SKM-1 (cell line): Measurements from ENCODE around the gene RRP8.

ENCODE experiments used
- DNase-seq: peaks from one replicate; lab custom pipeline; 2025; ENCODE audit not compliant: unreplicated experiment; lab: John Stamatoyannopoulos, UW

The RRP8 gene

DNA sequence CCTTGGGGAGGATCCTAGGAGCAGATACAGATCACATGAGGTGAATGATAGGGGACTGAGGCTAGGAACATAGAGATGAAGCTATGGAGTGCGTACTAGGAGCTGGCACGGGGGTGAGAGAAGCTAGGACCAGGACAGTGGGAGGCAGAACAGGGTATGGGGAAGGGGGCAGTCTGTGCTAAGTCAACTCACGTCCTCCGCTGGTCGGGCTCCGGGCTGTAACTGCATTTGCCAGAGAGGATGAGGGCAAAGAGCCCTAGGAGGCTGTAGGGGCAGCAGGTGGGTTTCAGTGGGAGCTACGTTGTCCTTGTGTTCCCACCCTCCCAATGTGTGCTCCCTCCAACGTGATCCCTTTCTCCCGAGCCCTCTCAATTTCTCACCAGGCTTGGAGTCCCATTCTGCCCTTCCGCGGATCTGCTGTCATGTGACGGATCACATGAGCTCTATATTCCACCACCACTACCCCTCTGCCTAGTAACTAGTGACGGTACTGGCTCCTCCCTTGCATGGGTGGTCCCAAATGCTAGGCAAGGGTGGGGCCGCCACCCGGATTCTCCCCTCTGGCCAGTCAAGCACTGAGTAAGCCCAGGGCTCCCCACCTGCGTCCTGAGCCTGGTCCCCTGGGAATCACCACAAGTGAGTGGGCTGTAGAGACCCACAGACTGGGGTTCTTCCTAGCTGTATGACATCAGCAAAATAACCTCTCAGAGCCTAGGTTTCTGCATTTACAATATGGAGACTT, 15.8 kb upstream of the RRP8 start, which contains the start of gene TPP1:
Gene TPP1 (minus strand): TSS at position 419 of the 742 bp plus-strand sequence. CDS start 22 bp downstream, at position 397.
- peak; percentile 85 for DNase-seq

- DNase-seq: no peak
These were observed 14.9 kb upstream of the RRP8 start for GRCh38 chr11:6618117-6619003.

GRCh38 chr11:6617315-6617781, 13.9 kb upstream of the RRP8 start:
- DNase-seq: no peak

- DNase-seq: no peak
These were observed 13.3 kb upstream of the RRP8 start for GRCh38 chr11:6616596-6617250.

DNA sequence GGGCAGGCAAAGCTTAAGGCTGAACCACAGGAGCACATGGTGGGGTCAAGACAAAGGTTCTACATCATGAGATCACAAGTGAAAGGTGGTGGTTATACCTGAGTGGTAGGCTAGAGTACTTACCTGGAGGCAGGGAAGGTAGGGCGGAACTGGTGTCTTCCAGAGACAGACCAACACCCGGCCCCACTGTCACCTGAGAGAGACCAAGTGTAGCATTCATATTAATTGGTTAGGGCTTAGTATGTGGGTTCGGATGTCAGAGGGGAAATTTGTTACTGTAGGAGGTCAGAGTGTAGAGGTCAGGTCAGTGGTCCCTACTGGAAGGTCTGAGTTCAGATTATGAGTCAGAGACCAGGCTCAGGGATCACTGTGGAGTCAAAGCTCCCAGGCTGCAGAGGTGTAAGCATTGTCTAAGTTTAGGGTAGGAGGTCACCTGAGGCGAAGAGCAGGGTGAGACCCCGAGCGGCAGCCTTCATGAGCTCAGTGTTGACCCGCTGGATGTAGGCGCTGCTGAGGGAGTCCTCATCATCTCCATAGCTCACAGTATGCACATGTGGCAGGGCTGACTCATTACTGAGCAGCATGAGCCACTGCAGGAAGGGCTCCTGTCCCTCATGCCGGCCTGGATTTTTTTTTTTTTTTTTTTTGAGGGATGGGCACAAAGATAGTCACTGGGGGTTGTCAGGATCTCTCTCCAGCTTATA, 12.6 kb upstream of the RRP8 start:
- DNase-seq: no peak

- no peak for DNase-seq
These were observed 11.6 kb upstream of the RRP8 start for GRCh38 chr11:6615046-6615445.

GRCh38 chr11:6614446-6614845, 11.0 kb upstream of the RRP8 start:
- no peak for DNase-seq

DNA sequence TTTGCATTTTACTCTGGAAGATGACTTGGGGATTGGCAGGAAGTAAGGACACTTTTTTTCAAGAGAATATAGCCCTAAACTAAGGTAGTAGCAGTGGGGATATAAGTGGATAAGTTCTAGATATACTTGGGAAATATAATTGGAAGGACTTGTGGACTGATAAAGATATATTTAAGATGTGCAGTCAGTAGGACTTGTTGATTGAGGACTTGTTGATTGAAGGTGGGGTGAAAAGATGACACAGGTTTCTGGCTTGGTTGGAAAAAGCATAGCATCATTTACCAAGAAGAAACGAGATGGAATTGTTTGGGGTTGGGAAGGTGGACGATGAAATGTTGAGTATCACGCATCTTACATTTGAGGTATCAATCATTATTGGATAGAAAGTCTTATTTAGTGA, 10.1 kb upstream of the RRP8 start:
- DNase-seq: no peak

DNA sequence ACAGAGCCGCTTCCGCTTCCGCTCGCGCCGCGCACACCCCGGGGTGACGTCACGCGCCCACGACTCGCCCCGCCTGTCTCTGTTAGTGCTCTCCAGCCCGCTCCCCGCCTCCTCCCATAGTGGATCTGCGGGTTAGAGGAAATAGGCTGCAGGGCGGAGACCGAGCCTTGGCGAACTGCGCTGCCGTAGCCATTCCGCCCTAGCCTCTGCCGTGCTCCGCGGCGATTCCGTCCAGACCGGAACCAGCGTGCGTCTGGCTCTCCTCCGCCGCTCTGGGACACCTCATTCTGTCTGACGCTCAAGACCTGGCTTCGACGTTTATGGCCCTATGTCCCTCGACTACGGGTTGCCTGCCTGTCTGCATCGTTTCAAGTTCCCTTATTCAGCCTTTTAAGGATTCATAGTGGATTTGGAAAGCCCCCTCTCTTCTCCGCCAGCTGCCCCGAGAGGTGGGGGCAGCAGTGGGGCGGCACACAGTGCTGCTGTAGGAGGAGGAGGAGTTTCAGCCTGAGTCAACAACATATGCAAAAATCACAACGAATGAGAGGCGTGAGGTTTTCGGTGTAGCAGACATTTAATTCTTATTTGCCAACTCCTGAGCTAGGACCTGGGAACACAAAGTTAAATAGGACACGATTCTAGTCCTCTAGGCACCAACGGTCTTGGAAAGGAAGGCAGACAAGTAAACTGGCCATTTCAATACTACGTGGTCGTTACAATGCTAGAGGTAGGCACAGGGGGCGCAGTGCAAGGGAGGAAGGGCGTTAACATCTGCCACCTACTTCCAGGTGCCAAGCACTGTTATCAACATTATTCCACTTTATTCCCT, 9.0 kb upstream of the RRP8 start, which contains the start of gene TAF10:
Gene TAF10 (minus strand): TSS at position 4 of the 829 bp plus-strand sequence. CDS start 27 bp downstream, outside the sequence.
- peak; percentile 87 for DNase-seq

- DNase-seq: no peak
These were observed 8.5 kb upstream of the RRP8 start for GRCh38 chr11:6611963-6612212.

DNA sequence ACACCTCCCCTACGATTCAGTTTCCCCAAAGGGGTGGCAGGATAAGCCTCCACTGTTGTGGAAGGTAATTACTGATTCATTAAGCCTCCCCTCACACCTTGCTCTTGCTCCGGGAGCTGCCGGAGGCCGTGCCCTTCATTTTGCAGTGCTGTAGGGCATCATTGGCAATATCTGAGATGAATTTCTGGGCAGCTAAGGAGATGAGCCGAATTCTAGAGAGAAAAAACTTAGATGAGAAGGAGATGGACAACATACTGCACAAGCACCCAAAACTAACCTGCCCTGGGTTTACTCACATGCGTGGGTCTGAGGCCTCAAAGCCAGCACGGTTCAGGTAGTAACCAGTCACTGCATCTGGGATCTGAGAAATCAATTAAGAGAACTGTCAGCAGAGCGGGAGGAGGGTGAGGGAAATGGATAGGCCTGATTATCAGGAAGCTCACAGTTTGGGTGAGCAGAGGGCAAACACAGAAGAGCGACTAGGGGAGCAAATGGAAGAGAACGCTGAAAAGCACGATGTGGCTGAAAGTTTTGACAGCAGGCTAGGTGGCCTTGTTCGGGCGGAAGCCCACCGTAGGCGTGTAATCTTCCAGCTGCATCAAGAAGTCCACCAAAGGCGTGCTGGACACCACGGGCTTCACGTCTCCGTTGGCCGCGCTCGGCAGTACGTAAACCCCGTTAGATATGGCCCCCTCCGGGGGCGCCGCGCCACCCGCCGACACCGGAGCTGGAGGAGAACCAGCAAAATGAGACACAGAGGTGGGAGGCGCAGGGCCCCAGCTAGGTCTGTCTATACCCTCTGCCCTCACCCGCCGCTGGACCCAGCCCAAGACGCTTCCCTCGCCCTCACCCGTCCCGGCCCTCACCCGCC, 7.9 kb upstream of the RRP8 start:
- no peak for DNase-seq

GRCh38 chr11:6610591-6610990, 7.2 kb upstream of the RRP8 start:
- DNase-seq: no peak

- DNase-seq: no peak
These were observed 6.1 kb upstream of the RRP8 start for GRCh38 chr11:6609502-6610015.

DNA sequence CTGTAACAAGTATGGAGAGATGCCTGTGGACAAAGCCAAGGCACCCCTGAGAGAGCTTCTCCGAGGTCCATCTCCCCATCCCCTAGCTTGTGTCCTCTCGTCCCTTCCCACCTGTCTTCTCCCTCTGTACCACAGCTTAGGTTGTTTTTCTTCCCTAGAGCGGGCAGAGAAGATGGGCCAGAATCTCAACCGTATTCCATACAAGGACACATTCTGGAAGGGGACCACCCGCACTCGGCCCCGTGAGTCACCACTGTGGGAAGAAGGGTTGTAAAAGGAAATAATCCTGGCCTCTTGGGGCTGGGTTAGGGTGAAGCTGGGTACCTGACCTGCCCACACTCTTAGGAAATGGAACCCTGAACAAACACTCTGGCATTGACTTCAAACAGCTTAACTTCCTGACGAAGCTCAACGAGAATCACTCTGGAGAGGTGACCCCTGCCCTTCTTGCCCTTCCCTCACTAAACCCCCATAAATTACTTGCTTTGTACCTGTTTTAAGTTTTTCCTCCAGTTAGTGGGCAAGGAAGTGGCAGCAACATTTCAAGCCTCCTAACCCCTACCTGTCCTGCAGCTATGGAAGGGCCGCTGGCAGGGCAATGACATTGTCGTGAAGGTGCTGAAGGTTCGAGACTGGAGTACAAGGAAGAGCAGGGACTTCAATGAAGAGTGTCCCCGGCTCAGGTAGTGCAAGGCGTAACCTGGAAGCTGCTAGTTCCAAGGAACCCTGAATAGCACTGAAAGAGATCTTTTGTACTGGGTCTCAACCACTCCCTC, 5.5 kb upstream of the RRP8 start:
- no peak for DNase-seq

GRCh38 chr11:6608011-6608410, 4.6 kb upstream of the RRP8 start:
- no peak for DNase-seq

- no peak for DNase-seq
These were observed 3.9 kb upstream of the RRP8 start for GRCh38 chr11:6607190-6607795.

- peak; percentile 4 for DNase-seq
These were observed 3.2 kb upstream of the RRP8 start for GRCh38 chr11:6606471-6607189.
